H9 (cell line): ENCODE measurements around the gene FAM185A. TPM values are rescaled to one million over a fixed set of nuclear protein-coding genes. Genes with fewer than 3 reads are reported as not detected.
"Not testable (repeated sequence)": the region's sequence is repeated elsewhere in the genome, so short reads cannot be mapped to it uniquely, and the experiment has no call there.

ENCODE experiments used
- DNase-seq: peaks from one replicate; pipeline ENCODE4 v3.0.0-alpha.2; 2017
- H2AFZ ChIP-seq: one replicate; pipeline ENCODE4 v1.6.1; 2013; ENCODE audit warnings: mild to moderate bottlenecking, low read length, control low read depth, moderate library complexity
- H2AK5ac ChIP-seq: 2 replicates; pipeline ENCODE4 v1.6.1; 2013; ENCODE audit warnings: low read length, control low read depth, mixed read lengths; ENCODE audit not compliant: insufficient read length
- H2BK120ac ChIP-seq: one replicate; pipeline ENCODE4 v1.6.1; 2013; ENCODE audit warnings: low read depth, mild to moderate bottlenecking, low read length, control low read depth, inconsistent platforms; ENCODE audit not compliant: poor library complexity, severe bottlenecking
- H2BK12ac ChIP-seq: 2 replicates; pipeline ENCODE4 v1.6.1; 2013; ENCODE audit warnings: low read length, control low read depth, mixed read lengths, low read depth; ENCODE audit not compliant: insufficient read length
- H2BK15ac ChIP-seq: 2 replicates; pipeline ENCODE4 v1.6.1; 2013; ENCODE audit warnings: low read depth, low read length, control low read depth
- H2BK20ac ChIP-seq: one replicate; pipeline ENCODE4 v1.6.1; 2013; ENCODE audit warnings: low read depth, mild to moderate bottlenecking, low read length, control low read depth, inconsistent platforms; ENCODE audit not compliant: poor library complexity, severe bottlenecking
- H2BK5ac ChIP-seq: 2 replicates; pipeline ENCODE4 v1.6.1; 2013; ENCODE audit warnings: low read length, control low read depth, mixed read lengths; ENCODE audit not compliant: insufficient read length
- H3K14ac ChIP-seq: 2 replicates; pipeline ENCODE4 v1.6.1; 2013; ENCODE audit warnings: low read length, control low read depth; ENCODE audit not compliant: insufficient read depth
- H3K18ac ChIP-seq: 2 replicates; pipeline ENCODE4 v1.6.1; 2013; ENCODE audit warnings: low read depth, mild to moderate bottlenecking, mixed read lengths, low read length, control low read depth; ENCODE audit not compliant: insufficient read length
- H3K23ac ChIP-seq: 2 replicates; pipeline ENCODE4 v1.6.1; 2013; ENCODE audit warnings: low read length, control low read depth, mixed read lengths, low read depth; ENCODE audit not compliant: insufficient read length
- H3K23me2 ChIP-seq: 2 replicates; pipeline ENCODE4 v1.6.1; 2013; ENCODE audit warnings: low read depth, mild to moderate bottlenecking, mixed read lengths, low read length, control low read depth; ENCODE audit not compliant: insufficient read length, poor library complexity, severe bottlenecking
- H3K27ac ChIP-seq: 2 replicates; pipeline ENCODE4 v1.5.1; 2013; ENCODE audit warnings: low read length, control low read depth, mixed read lengths, low read depth; ENCODE audit not compliant: insufficient read length
- H3K27me3 ChIP-seq: 2 replicates; pipeline ENCODE4 v1.6.1; 2013; ENCODE audit warnings: low read length, control low read depth, inconsistent platforms; ENCODE audit not compliant: insufficient read depth
- H3K4ac ChIP-seq: 2 replicates; pipeline ENCODE4 v1.6.1; 2013; ENCODE audit warnings: low read depth, mild to moderate bottlenecking, control low read depth, inconsistent platforms, low read length, moderate library complexity
- H3K4me1 ChIP-seq: 2 replicates; pipeline ENCODE4 v1.6.1; 2013; ENCODE audit warnings: low read length, control low read depth, inconsistent platforms; ENCODE audit not compliant: insufficient read depth
- H3K4me2 ChIP-seq: 2 replicates; pipeline ENCODE4 v1.6.1; 2013; ENCODE audit warnings: low read length, control low read depth, mixed read lengths; ENCODE audit not compliant: insufficient read length, insufficient read depth
- H3K56ac ChIP-seq: 2 replicates; pipeline ENCODE4 v1.6.1; 2013; ENCODE audit warnings: low read depth, mild to moderate bottlenecking, mixed read lengths, low read length, control low read depth; ENCODE audit not compliant: insufficient read length
- H3K79me1 ChIP-seq: 2 replicates; pipeline ENCODE4 v1.6.1; 2013; ENCODE audit warnings: low read depth, mild to moderate bottlenecking, moderate library complexity, low read length, control low read depth, inconsistent platforms; ENCODE audit not compliant: insufficient read depth, poor library complexity, severe bottlenecking
- H3K79me2 ChIP-seq: 2 replicates; pipeline ENCODE4 v1.6.1; 2013; ENCODE audit warnings: low read length, control low read depth, inconsistent platforms; ENCODE audit not compliant: insufficient read depth
- H3K9ac ChIP-seq: 2 replicates; pipeline ENCODE4 v1.6.1; 2013; ENCODE audit warnings: low read length, control low read depth, mixed read lengths; ENCODE audit not compliant: insufficient read length; ENCODE audit errors: extremely low read depth
- H3K9me3 ChIP-seq: one replicate; pipeline ENCODE4 v1.6.1; 2013; ENCODE audit warnings: low read depth, low read length, inconsistent platforms; ENCODE audit not compliant: control insufficient read depth
- H3T11ph ChIP-seq: one replicate; pipeline ENCODE4 v1.6.1; 2013; ENCODE audit warnings: mild to moderate bottlenecking, low read length, control low read depth, inconsistent platforms
- H4K20me1 ChIP-seq: one replicate; pipeline ENCODE4 v1.6.1; 2013; ENCODE audit not compliant: control insufficient read depth, insufficient read length, insufficient read depth
- H4K5ac ChIP-seq: 2 replicates; pipeline ENCODE4 v1.6.1; 2013; ENCODE audit warnings: low read depth, mild to moderate bottlenecking, mixed read lengths, low read length, control low read depth; ENCODE audit not compliant: insufficient read length
- H4K8ac ChIP-seq: replicated peaks from 2 replicates; pipeline ENCODE4 v1.6.1; 2013; ENCODE audit warnings: low read length, control low read depth, mixed read lengths, low read depth; ENCODE audit not compliant: insufficient read length
- H4K91ac ChIP-seq: 2 replicates; pipeline ENCODE4 v1.6.1; 2013; ENCODE audit warnings: low read depth, mild to moderate bottlenecking, moderate library complexity, mixed read lengths, low read length, control low read depth; ENCODE audit not compliant: insufficient read length
- H3K27ac Mint-ChIP-seq, 3 experiments: 2 replicates in 2 of 3; 3 replicates in 1 of 3; pipeline ENCODE4 v1.8.0; 2020 to 2021; ENCODE audit warnings: mixed read lengths in 3 of 3, mild to moderate bottlenecking in 1 of 3, moderate library complexity in 1 of 3
- H3K27me3 Mint-ChIP-seq: 2 replicates; pipeline ENCODE4 v1.8.0; 2021; ENCODE audit warnings: low read depth, mild to moderate bottlenecking, moderate library complexity, mixed read lengths
- H3K36me3 Mint-ChIP-seq, 3 experiments: 2 replicates in 2 of 3; 3 replicates in 1 of 3; pipeline ENCODE4 v1.8.0; 2020 to 2021; ENCODE audit warnings: low read depth in 3 of 3, mixed read lengths in 3 of 3; ENCODE audit not compliant: insufficient read depth in 1 of 3
- H3K4me1 Mint-ChIP-seq, 2 experiments: 2 replicates each; pipeline ENCODE4 v1.8.0; 2020; ENCODE audit warnings: mixed read lengths in 2 of 2
- H3K4me3 Mint-ChIP-seq, 2 experiments: 2 replicates in 1 of 2; 3 replicates in 1 of 2; pipeline ENCODE4 v1.8.0; 2020 to 2021; ENCODE audit warnings: mild to moderate bottlenecking in 2 of 2, mixed read lengths in 2 of 2, moderate library complexity in 1 of 2
- H3K9me3 Mint-ChIP-seq, 2 experiments: 2 replicates in 1 of 2; 3 replicates in 1 of 2; pipeline ENCODE4 v1.8.0; 2020; ENCODE audit warnings: mild to moderate bottlenecking in 2 of 2, mixed read lengths in 2 of 2, moderate library complexity in 1 of 2
- WGBS: extraction: QIAGEN DNeasy Blood & Tissue Kit; methylation state at CpG from one replicate; pipeline ENCODE4 v1.1.7; 2013; ENCODE audit warnings: missing lambda C conversion rate, low lambda C conversion rate, mixed read lengths; ENCODE audit not compliant: insufficient read length; ENCODE audit errors: extremely low coverage; 5-methylcytosine and 5-hydroxymethylcytosine counted together
- total RNA-seq: library from RNA; stranded (reverse); gene quantifications from 2 replicates; pipeline ENCODE4 v1.2.1, GENCODE V29; 2021

FAM185A gene
- total RNA-seq, 1 experiment from 2014 or later, result 7.0 TPM

GRCh38 chr7:102769657-102770192 is 20.9 kb downstream of the FAM185A start:
- not testable (repeated sequence) for DNase-seq

GRCh38 chr7:102770467-102770866 is 21.7 kb downstream of the FAM185A start:
- not testable (repeated sequence) for DNase-seq, H3K4ac ChIP-seq, H3K18ac ChIP-seq, H3K79me2 ChIP-seq, H4K8ac ChIP-seq, H3K14ac ChIP-seq, H3T11ph ChIP-seq, H3K56ac ChIP-seq, H4K5ac ChIP-seq, H4K91ac ChIP-seq, H3K27me3 Mint-ChIP-seq, H3K4me3 Mint-ChIP-seq, H3K79me1 ChIP-seq, H3K36me3 Mint-ChIP-seq, H3K27ac Mint-ChIP-seq, H3K9me3 Mint-ChIP-seq, H3K9me3 ChIP-seq, H2BK20ac ChIP-seq, H3K27ac ChIP-seq, H2AK5ac ChIP-seq, H3K4me2 ChIP-seq, H2BK5ac ChIP-seq, H3K4me1 ChIP-seq, H2BK15ac ChIP-seq, H2BK120ac ChIP-seq, H3K23me2 ChIP-seq, H3K9ac ChIP-seq, H4K20me1 ChIP-seq, H2AFZ ChIP-seq, H3K4me1 Mint-ChIP-seq, H2BK12ac ChIP-seq, H3K23ac ChIP-seq, H3K27me3 ChIP-seq
- WGBS, result no CpG with 5 or more reads among the region's 3 CpGs

More at GRCh38 chr7:102769657-102770192, 20.9 kb downstream of the FAM185A start:
- H3K4me3 Mint-ChIP-seq, H3K14ac ChIP-seq, H4K20me1 ChIP-seq, H3K56ac ChIP-seq, H3K36me3 Mint-ChIP-seq, H4K5ac ChIP-seq, H2BK5ac ChIP-seq, H3K4me1 ChIP-seq, H2BK15ac ChIP-seq, H3K18ac ChIP-seq, H3K79me1 ChIP-seq, H2AFZ ChIP-seq, H3K4me2 ChIP-seq, H3K9ac ChIP-seq, H2AK5ac ChIP-seq, H3K27ac Mint-ChIP-seq, H3K9me3 ChIP-seq, H3K27ac ChIP-seq, H3K9me3 Mint-ChIP-seq, H3K23me2 ChIP-seq, H3K4me1 Mint-ChIP-seq, H3T11ph ChIP-seq, H2BK120ac ChIP-seq, H4K91ac ChIP-seq, H3K23ac ChIP-seq, H3K27me3 Mint-ChIP-seq, H3K27me3 ChIP-seq, H2BK12ac ChIP-seq, H4K8ac ChIP-seq, H2BK20ac ChIP-seq, H3K4ac ChIP-seq, H3K79me2 ChIP-seq: not testable (repeated sequence)
- WGBS, result no CpG with 5 or more reads among the region's 3 CpGs
